Heart right ventricle (tissue), 16 donors: ENCODE results near the gene FAM163B. TPM values are rescaled to one million over a fixed set of nuclear protein-coding genes. Genes with fewer than 3 reads are reported as not detected.
"Not testable (repeated sequence)": the region's sequence is repeated elsewhere in the genome, so short reads cannot be mapped to it uniquely, and the experiment has no call there.

Experiments
- ATAC-seq, 8 donors: fragments of 200-7000 bp; cut with Tn5 transposase; one replicate each; pipeline ENCODE4 v1.9.1; 2020; ENCODE audit warnings: mild to moderate bottlenecking in 8 of 8, moderate library complexity in 8 of 8, moderate number of reproducible peaks in 1 of 8
- DNase-seq, 2 donors: peaks; one replicate each; pipeline ENCODE4 v3.0.0-alpha.2; 2020
- H3K27ac ChIP-seq, 10 donors: fragments of 200-600 bp; sonication (generic) in 2 of 10; one replicate each; pipeline versions ENCODE4 v1.5.0 to v1.8.0; 2020 to 2022; ENCODE audit warnings: mild to moderate bottlenecking in 3 of 10
- H3K27me3 ChIP-seq, 7 donors: fragments of 200-600 bp; one replicate each; pipeline ENCODE4 v1.8.0; 2021 to 2022; ENCODE audit warnings: mild to moderate bottlenecking in 2 of 7
- H3K36me3 ChIP-seq, 9 donors: fragments of 200-600 bp; sonication (generic) in 1 of 9; one replicate each; pipeline versions ENCODE4 v1.5.0 to v1.8.0; 2020 to 2022; ENCODE audit warnings: mild to moderate bottlenecking in 2 of 9
- H3K4me1 ChIP-seq, 9 donors: fragments of 200-600 bp; sonication (generic) in 1 of 9; one replicate each; pipeline versions ENCODE4 v1.5.0 to v1.8.0; 2020 to 2022; ENCODE audit warnings: mild to moderate bottlenecking in 4 of 9
- H3K4me3 ChIP-seq, 10 donors: fragments of 200-600 bp; sonication (generic) in 2 of 10; one replicate each; pipeline versions ENCODE4 v1.5.0 to v1.8.0; 2020 to 2022; ENCODE audit warnings: mild to moderate bottlenecking in 7 of 10, moderate library complexity in 2 of 10
- H3K9me3 ChIP-seq, 11 donors: fragments of 200-600 bp in 10 of 11; sonication (generic) in 2 of 11; one replicate each; pipeline versions ENCODE4 v1.5.0 to v1.8.0; 2013 to 2022; ENCODE audit warnings: mild to moderate bottlenecking in 2 of 11, control low read depth in 1 of 11, moderate library complexity in 1 of 11
- WGBS, 2 donors: extraction: QIAGEN DNeasy Blood & Tissue Kit; methylation state at CpG; one replicate each; pipeline ENCODE4 v1.1.7; 2013; ENCODE audit warnings: inconsistent platforms in 1 of 2; 5-methylcytosine and 5-hydroxymethylcytosine counted together
- intact Hi-C, 10 donors: fragments of 100-400 bp; cut with DNase I; formaldehyde crosslinking; loops; one replicate each; pipeline versions ENCODE4 v1.11.1 to v1.14.2; 2022
- polyA plus RNA-seq, 2 donors: library from polyadenylated mRNA; stranded (reverse); fragments of 200-250 nt; gene quantifications; one replicate each; pipeline ENCODE4 v1.2.3, GENCODE V29; 2013
- total RNA-seq, 10 donors: library from RNA; stranded (reverse); fragmentation: NEBNext Ultra II Directional in 3 of 10; extraction: Animal tissue kit (Norgen Biotek cat#: 25700) in 3 of 10; gene quantifications; one replicate each; pipeline versions ENCODE4 v1.2.1 to v1.2.4, GENCODE V29; 2021 to 2023
- TF ChIP-seq, protein P1 (sequence below), 9 donors: fragments of 200-600 bp; sonication (generic) in 2 of 9; IDR thresholded peaks; one replicate each; pipeline versions ENCODE4 v1.5.0 to v1.8.0; 2021 to 2022; ENCODE audit warnings: antibody characterized with exemption in 9 of 9, mild to moderate bottlenecking in 5 of 9, moderate library complexity in 1 of 9
- donor health status: Arrhythmogenic right ventricular cardiomyopathy.
- donor health status: ischemic (EF 13 %, LVEDD 7.1; RV severe dilation, severe dysfunction).
- donor health status: healthy with polysubstance abuse.
- donor health status: DM: no; HTN: yes; CAD: no.
- donor health status: DM: no; HTN: no; CAD: no.
- donor health status: ischemic (EF 25% LVEDD 6.9; RV normal size, moderate dysfunction).
- donor health status: ischemic (EF 25% LVEDD 5.7; RV mildly dilated, moderate dysfunction).
- donor health status: healthy.
- donor health status: DM: yes; HTN: yes; CAD: no.
- donor health status: Ischemic cardiomyopathy.
- donor health status: ischemic (EF 35%, LVEDD 5.7; RV mildly dilated, moderate dysfunction).
- donor health status: nonischemic (EF 11% LVEDD 7.7; RV severe dilation, severe dysfunction).
- donor health status: DM: yes; HTN: yes; CAD: no.
- donor health status: PGD.
- donor health status: ischemic (EF 29% LVEDD 5.4; RV normal size, mild dysfunction).
- donor health status: nonischemic (EF 23%, LVEDD 6.1; RV moderate dilation, normal function).

The FAM163B gene
- total and polyA plus RNA-seq, 12 donors, result 0.19 TPM; not detected in 11

DNA sequence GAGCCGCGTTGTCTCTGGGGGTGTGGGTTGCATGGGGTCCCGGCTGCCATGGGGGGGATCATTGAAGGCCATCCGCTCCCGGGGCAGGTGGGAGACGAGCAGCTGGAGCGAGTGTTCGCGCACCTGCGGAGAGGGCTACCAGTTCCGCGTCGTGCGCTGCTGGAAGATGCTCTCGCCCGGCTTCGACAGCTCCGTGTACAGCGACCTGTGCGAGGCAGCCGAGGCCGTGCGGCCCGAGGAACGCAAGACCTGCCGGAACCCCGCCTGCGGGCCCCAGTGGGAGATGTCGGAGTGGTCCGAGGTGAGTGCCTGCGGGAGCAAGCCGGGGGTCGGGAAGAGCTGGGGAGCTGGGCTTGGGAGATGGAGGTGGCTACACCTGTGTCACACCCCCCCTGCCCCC, 41.0 kb downstream of the FAM163B start:
- no peak for DNase-seq
- intact Hi-C loops, result no loop called here
- TF ChIP-seq, protein P1, sequence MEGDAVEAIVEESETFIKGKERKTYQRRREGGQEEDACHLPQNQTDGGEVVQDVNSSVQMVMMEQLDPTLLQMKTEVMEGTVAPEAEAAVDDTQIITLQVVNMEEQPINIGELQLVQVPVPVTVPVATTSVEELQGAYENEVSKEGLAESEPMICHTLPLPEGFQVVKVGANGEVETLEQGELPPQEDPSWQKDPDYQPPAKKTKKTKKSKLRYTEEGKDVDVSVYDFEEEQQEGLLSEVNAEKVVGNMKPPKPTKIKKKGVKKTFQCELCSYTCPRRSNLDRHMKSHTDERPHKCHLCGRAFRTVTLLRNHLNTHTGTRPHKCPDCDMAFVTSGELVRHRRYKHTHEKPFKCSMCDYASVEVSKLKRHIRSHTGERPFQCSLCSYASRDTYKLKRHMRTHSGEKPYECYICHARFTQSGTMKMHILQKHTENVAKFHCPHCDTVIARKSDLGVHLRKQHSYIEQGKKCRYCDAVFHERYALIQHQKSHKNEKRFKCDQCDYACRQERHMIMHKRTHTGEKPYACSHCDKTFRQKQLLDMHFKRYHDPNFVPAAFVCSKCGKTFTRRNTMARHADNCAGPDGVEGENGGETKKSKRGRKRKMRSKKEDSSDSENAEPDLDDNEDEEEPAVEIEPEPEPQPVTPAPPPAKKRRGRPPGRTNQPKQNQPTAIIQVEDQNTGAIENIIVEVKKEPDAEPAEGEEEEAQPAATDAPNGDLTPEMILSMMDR (IDR thresholded peaks at IDR 0.05), result no peak
- Histone ChIP-seq H3K27me3 (no peaks in the 10 kb centered on the region), H3K9me3 (no peaks in the 10 kb centered on the region), H3K4me3 (no peak overlapping the region), H3K36me3 (peaks cover 0 to 20% (median 0%) of the 10 kb centered on the region in 9 donors), H3K4me1 (peaks cover 3 to 24% (median 18%) of the 10 kb centered on the region in 9 donors), H3K27ac (no peak overlapping the region)
- 92 to 95% methylated on average over 22 to 33 of the region's 33 CpGs for WGBS, 2 donors
- ATAC-seq, result no peak

DNA sequence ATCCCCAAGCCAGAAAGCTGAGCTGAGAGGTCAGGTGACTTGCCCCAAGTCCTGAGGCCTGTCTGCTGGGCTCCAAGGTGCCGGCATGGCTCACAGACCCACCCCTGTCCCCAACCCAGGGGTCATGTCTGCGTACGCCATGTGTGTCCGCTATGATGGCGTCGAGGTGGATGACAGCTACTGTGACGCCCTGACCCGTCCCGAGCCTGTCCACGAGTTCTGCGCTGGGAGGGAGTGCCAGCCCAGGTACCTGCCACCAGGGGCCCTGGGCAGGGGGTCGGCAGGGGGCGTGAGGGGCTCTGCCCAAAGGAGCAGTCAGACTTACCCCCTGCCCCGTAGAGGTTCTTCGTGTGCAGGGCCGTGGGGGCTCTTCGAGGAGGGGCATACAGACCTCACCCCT, 42.4 kb downstream of the FAM163B start:
- Histone ChIP-seq H3K4me3 (no peak overlapping the region), H3K27me3 (no peaks in the 10 kb centered on the region), H3K36me3 (peaks cover 0 to 20% (median 0%) of the 10 kb centered on the region in 9 donors), H3K4me1 (peaks cover 5 to 18% (median 9%) of the 10 kb centered on the region in 9 donors), H3K9me3 (no peaks in the 10 kb centered on the region), H3K27ac (no peak overlapping the region)
- TF ChIP-seq, protein P1 (IDR thresholded peaks at IDR 0.05), result no peak
- WGBS, 2 donors, result 94 to 96% methylated on average over 17 of the region's 17 CpGs
- DNase-seq (no peak), ATAC-seq (no peak)
- intact Hi-C loops, result no loop called here

DNA sequence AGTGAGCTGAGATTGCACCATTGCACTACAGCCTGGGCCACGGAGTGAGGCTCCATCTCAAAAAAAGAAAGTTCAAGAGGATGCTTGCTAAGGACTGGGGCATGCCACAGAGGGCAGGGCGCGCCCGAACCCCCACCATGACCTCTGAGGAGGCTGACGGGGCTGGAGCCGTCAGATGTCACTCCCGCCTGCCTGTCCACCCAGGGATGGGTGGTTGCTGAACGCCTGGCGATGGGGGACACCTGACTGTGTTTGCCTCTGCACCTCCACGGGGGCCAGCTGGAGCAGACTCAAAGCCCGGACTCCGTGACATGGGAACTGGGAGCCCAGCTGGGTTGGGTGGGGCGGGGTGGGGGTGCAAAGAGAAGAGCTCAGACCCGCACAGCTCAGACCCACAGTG, 42.8 kb downstream of the FAM163B start:
- Histone ChIP-seq H3K9me3 (no peaks in the 10 kb centered on the region), H3K27me3 (no peaks in the 10 kb centered on the region), H3K27ac (peak overlapping the region in 2 of 10 donors; percentile 44 to 65), H3K4me1 (peaks cover 5 to 18% (median 12%) of the 10 kb centered on the region in 9 donors), H3K4me3 (no peak overlapping the region), H3K36me3 (peaks cover 0 to 20% (median 0%) of the 10 kb centered on the region in 9 donors)
- 94 to 97% methylated on average over 14 of the region's 14 CpGs for WGBS, 2 donors
- intact Hi-C loops, result no loop called here
- ATAC-seq (no peak), DNase-seq (no peak)
- TF ChIP-seq, protein P1 (IDR thresholded peaks at IDR 0.05), result no peak

DNA sequence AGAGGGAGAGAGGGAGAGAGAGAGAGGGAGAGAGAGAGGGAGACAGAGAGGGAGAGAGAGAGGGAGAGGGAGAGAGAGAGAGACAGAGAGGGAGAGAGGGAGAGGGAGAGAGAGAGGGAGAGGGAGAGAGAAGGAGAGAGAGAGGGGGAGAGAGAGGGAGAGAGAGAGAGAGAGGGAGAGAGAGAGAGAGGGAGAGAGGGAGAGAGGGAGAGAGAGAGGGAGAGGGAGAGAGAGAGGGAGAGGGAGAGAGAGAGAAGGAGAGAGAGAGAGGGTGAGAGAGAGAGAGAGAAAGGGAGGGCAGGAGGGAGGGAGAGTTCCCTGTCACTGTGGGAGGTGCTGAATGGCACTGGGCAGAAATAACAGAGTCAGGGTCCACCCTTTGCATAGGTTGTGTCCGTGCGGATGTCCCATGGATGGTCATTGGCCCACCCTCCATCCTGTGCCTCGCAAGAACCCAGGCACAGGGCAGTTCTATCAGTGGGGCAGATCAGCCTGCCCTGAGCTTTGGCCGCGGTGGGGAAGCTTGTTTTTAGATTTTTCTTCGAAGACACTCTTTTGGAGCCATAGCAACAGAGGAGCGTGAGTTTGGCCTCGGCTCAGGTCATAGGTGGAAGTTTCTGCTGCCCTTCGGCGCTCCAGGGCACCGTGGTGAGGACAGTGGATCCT, 44.6 kb downstream of the FAM163B start:
- Histone ChIP-seq H3K36me3 (peaks cover 0 to 10% (median 0%) of the 10 kb centered on the region in 9 donors), H3K27ac (peak overlapping the region in 9 of 10 donors; percentile 37 to 66 (median 53)), H3K4me3 (no peak overlapping the region), H3K27me3 (no peaks in the 10 kb centered on the region), H3K4me1 (peaks cover 16 to 35% (median 30%) of the 10 kb centered on the region in 9 donors), H3K9me3 (no peaks in the 10 kb centered on the region)
- TF ChIP-seq, protein P1 (IDR thresholded peaks at IDR 0.05), result no peak
- DNase-seq (no peak), ATAC-seq (no peak)
- WGBS, 2 donors, result 80 to 85% methylated on average over 11 of the region's 11 CpGs
- intact Hi-C loops, result no loop called here

DNA sequence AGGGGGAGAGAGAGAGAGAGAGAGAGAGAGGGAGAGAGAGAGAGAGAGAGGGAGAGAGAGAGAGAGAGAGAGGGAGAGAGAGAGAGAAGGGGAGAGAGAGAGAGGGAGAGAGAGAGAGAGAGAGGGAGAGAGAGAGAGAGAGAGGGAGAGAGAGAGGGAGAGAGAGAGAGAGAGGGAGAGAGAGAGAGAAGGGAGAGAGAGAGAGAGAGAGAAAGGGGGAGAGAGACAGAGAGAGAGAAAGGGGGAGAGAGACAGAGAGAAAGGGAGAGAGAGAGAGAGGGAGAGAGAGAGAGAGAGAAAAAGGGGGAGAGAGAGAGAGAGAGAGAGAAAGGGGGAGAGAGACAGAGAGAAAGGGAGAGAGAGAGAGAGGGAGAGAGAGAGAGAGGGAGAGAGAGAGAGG, 45.4 kb downstream of the FAM163B start:
- DNase-seq, H3K36me3 ChIP-seq, intact Hi-C loops, H3K4me3 ChIP-seq, ATAC-seq, H3K9me3 ChIP-seq, H3K27me3 ChIP-seq: not testable (repeated sequence)
- Histone ChIP-seq H3K4me1 (peaks cover 21 to 43% (median 36%) of the 10 kb centered on the region in 9 donors), H3K27ac (peak overlapping the region in 1 of 10 donors; percentile 60)
